GM23338 (cell line): ENCODE data around the gene MTCL1. TPM values are rescaled to one million over a fixed set of nuclear protein-coding genes. Genes with fewer than 3 reads are reported as not detected.
A peak's percentile ranks its signal among the peaks of the same experiment; 100 is the strongest.

Experiments used
- ATAC-seq: fragments of 200-7000 bp; cut with Tn5 transposase; 3 replicates; pipeline ENCODE4 v1.9.1; 2020
- DNase-seq: peaks from one replicate; pipeline ENCODE4 v3.0.0-alpha.2; 2015; ENCODE audit warnings: low spot score
- H2AFZ ChIP-seq: fragments of 200-600 bp; sonication (generic); 2 replicates; pipeline ENCODE4 v1.8.0; 2016; ENCODE audit warnings: antibody characterized with exemption, mild to moderate bottlenecking, moderate library complexity
- H3F3A ChIP-seq: fragments of 200-600 bp; sonication (generic); replicated peaks from 2 replicates; pipeline ENCODE4 v1.8.0; 2017; ENCODE audit warnings: antibody characterized with exemption, mixed run types, low read depth
- H3K27ac ChIP-seq: fragments of 200-600 bp; sonication (generic); 2 replicates; pipeline ENCODE4 v1.6.1; 2016; ENCODE audit warnings: low read depth
- H3K27me3 ChIP-seq: fragments of 200-600 bp; sonication (generic); 2 replicates; pipeline ENCODE4 v1.8.0; 2016; ENCODE audit warnings: mild to moderate bottlenecking, mixed run types, moderate library complexity; ENCODE audit not compliant: insufficient read depth
- H3K36me3 ChIP-seq: fragments of 200-600 bp; sonication (generic); 2 replicates; pipeline ENCODE4 v1.8.0; 2016; ENCODE audit warnings: mild to moderate bottlenecking; ENCODE audit not compliant: insufficient read depth
- H3K4me1 ChIP-seq: fragments of 200-600 bp; sonication (generic); 2 replicates; pipeline ENCODE4 v1.8.0; 2016; ENCODE audit warnings: mild to moderate bottlenecking, moderate library complexity; ENCODE audit not compliant: insufficient read depth
- H3K4me2 ChIP-seq: fragments of 200-600 bp; sonication (generic); 2 replicates; pipeline ENCODE4 v1.7.1; 2017; ENCODE audit warnings: mixed run types
- H3K4me3 ChIP-seq: fragments of 200-600 bp; sonication (generic); 2 replicates; pipeline ENCODE4 v1.6.1; 2016; ENCODE audit warnings: mixed run types
- H3K79me2 ChIP-seq: fragments of 200-600 bp; sonication (generic); replicated peaks from 2 replicates; pipeline ENCODE4 v1.8.0; 2017; ENCODE audit warnings: mild to moderate bottlenecking; ENCODE audit not compliant: insufficient read depth
- H3K9me2 ChIP-seq: fragments of 200-600 bp; sonication (generic); 2 replicates; pipeline ENCODE4 v1.8.0; 2017; ENCODE audit not compliant: insufficient read depth
- H4K20me1 ChIP-seq: fragments of 200-600 bp; sonication (generic); replicated peaks from 2 replicates; pipeline ENCODE4 v1.8.0; 2017; ENCODE audit warnings: mild to moderate bottlenecking; ENCODE audit not compliant: insufficient read depth
- H3K27ac Mint-ChIP-seq: 2 replicates; pipeline ENCODE4 v1.8.0; 2020; ENCODE audit warnings: inconsistent platforms, mild to moderate bottlenecking, moderate library complexity, mixed read lengths
- H3K27me3 Mint-ChIP-seq: 3 replicates; pipeline ENCODE4 v1.8.0; 2022; ENCODE audit warnings: low read depth, mild to moderate bottlenecking, moderate library complexity, mixed read lengths, inconsistent platforms; ENCODE audit not compliant: insufficient read depth, poor library complexity
- H3K36me3 Mint-ChIP-seq: 3 replicates; pipeline ENCODE4 v1.8.0; 2021; ENCODE audit warnings: low read depth, mild to moderate bottlenecking, inconsistent platforms, moderate library complexity, mixed read lengths
- H3K4me1 Mint-ChIP-seq: 3 replicates; pipeline ENCODE4 v1.8.0; 2020; ENCODE audit warnings: mild to moderate bottlenecking, inconsistent platforms, mixed read lengths
- H3K4me3 Mint-ChIP-seq: 3 replicates; pipeline ENCODE4 v1.8.0; 2021; ENCODE audit warnings: moderate library complexity, mild to moderate bottlenecking, inconsistent platforms, mixed read lengths
- H3K9me3 Mint-ChIP-seq: 3 replicates; pipeline ENCODE4 v1.8.0; 2020; ENCODE audit warnings: moderate library complexity, mild to moderate bottlenecking, inconsistent platforms, mixed read lengths
- EZH2 ChIP-seq: fragments of 200-600 bp; sonication (generic); IDR thresholded peaks from one replicate; pipeline ENCODE4 v1.8.0; 2017; ENCODE audit warnings: antibody characterized with exemption, mild to moderate bottlenecking, low read depth; ENCODE audit not compliant: unreplicated experiment
- EZH2phosphoT487 ChIP-seq: fragments of 200-600 bp; sonication (generic); IDR thresholded peaks from one replicate; pipeline ENCODE4 v1.8.1; 2018; ENCODE audit warnings: antibody characterized with exemption; ENCODE audit not compliant: unreplicated experiment
- JUNB ChIP-seq: IDR thresholded peaks from one replicate; pipeline ENCODE4 v1.6.1; 2016; ENCODE audit warnings: antibody characterized with exemption; ENCODE audit not compliant: unreplicated experiment
- POLR2AphosphoS5 ChIP-seq: IDR thresholded peaks from 2 replicates; pipeline ENCODE4 v1.6.1; 2016; ENCODE audit warnings: antibody characterized with exemption, low read depth
- STAT1 ChIP-seq: IDR thresholded peaks from one replicate; pipeline ENCODE4 v1.6.1; 2016; ENCODE audit warnings: antibody characterized with exemption; ENCODE audit not compliant: unreplicated experiment
- ZNF114 ChIP-seq: fragments of 250-450 bp; sonication (Bioruptor Pico); IDR thresholded peaks from 2 replicates; pipeline ENCODE4 v1.5.0; 2020; ENCODE audit warnings: mild to moderate bottlenecking, moderate library complexity
- polyA plus RNA-seq: library from polyadenylated mRNA; unstranded; fragments of >200 nt; fragmentation: Nextera tagmentation; extraction: Ambion mirVana; gene quantifications from 2 replicates; pipeline ENCODE4 v1.2.1, GENCODE V29; 2016
- total RNA-seq: library from RNA; depleted of rRNA; stranded (reverse); fragments of >200 nt; shearing (Covaris generic); gene quantifications from 2 replicates; pipeline ENCODE4 v1.2.3, GENCODE V29; 2014
- TF ChIP-seq, protein P1 (sequence below): IDR thresholded peaks from 2 replicates; pipeline ENCODE4 v1.6.1; 2016; ENCODE audit warnings: antibody characterized with exemption
- TF ChIP-seq, protein P2 (sequence below): fragments of 250-450 bp; sonication (Bioruptor Pico); IDR thresholded peaks from 2 replicates; pipeline ENCODE4 v1.5.0; 2020; ENCODE audit warnings: mild to moderate bottlenecking, moderate library complexity
- TF ChIP-seq, protein P3 (sequence below), 2 experiments: fragments of 200-600 bp in 1 of 2; sonication (generic) in 1 of 2; conservative IDR thresholded peaks; 2 replicates each; pipeline versions ENCODE4 v1.5.1 to v1.6.1; 2016 to 2017; ENCODE audit warnings: antibody characterized with exemption in 2 of 2, low read depth in 2 of 2, mild to moderate bottlenecking in 2 of 2, moderate library complexity in 1 of 2

MTCL1 gene
- total and polyA plus RNA-seq, 2 experiments from 2014 or later = 14.4 to 45.0 TPM

DNA sequence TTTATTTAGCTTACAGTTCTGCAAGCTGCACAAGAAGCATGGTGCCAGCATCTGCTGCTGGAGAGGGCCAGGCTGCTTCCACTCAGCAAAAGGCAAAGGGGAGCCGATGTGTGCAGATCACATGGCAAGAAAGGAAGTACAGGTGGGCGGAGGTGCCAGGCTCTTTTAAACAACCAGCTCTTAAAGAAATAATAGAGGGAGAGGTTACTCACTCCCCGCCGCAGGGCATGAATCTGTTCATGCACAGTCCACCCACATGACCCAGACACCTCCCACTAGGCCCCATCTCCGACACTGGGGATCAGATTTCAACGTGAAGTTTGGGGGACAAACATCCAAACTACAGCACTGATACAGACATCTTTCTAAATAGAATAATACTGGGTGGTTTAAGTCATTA lies 105.8 kb downstream of the MTCL1 start (continued):
- TF ChIP-seq, protein P1, sequence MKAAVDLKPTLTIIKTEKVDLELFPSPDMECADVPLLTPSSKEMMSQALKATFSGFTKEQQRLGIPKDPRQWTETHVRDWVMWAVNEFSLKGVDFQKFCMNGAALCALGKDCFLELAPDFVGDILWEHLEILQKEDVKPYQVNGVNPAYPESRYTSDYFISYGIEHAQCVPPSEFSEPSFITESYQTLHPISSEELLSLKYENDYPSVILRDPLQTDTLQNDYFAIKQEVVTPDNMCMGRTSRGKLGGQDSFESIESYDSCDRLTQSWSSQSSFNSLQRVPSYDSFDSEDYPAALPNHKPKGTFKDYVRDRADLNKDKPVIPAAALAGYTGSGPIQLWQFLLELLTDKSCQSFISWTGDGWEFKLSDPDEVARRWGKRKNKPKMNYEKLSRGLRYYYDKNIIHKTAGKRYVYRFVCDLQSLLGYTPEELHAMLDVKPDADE = no peak
- no peak for TF ChIP-seq ZNF114 (CRISPR knock-in tag)
- TF ChIP-seq EZH2phosphoT487 = no peak
- no peak for TF ChIP-seq EZH2

DNA sequence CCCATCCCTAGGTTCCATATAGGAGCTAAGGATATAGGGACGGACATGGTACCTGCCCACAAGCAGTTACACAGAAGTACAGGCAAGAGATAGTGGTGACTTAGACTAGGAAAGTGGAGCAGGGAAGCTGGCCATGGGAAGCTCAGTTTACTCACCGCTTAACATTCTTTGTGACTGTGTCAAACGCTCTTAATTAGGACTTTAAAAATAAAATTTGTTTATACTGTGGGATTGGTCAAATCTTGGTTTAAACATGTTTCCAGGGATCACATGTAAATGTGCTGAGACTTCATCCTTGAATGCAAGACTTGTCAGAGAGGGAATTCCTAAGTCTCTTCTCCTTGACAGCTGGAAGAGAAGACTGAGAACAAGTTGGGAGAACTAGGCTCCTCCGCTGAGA lies 107.3 kb downstream of the MTCL1 start:
- no peaks in the 10 kb centered on the region for H3K9me3 Mint-ChIP-seq
- Histone ChIP-seq H3K4me3 (no peak overlapping the region), H4K20me1 (peaks cover 5% of the 10 kb centered on the region; the same call in 1 of the 2 replicates), H3K27ac (no peak overlapping the region), H3F3A (no peaks in the 10 kb centered on the region), H3K9me2 (no peaks in the 10 kb centered on the region; the same call in 1 of the 2 replicates), H3K4me1 (no peaks in the 10 kb centered on the region; the same call in 1 of the 2 replicates), H3K27me3 (no peaks in the 10 kb centered on the region), H3K79me2 (no peaks in the 10 kb centered on the region), H2AFZ (no peak overlapping the region), H3K4me2 (no peak overlapping the region), H3K36me3 (peaks cover 13% of the 10 kb centered on the region; the same call in 1 of the 2 replicates)
- ATAC-seq (no peak), DNase-seq (no peak)
- no peak overlapping the region for H3K4me3 Mint-ChIP-seq
- H3K36me3 Mint-ChIP-seq = peaks cover 56% of the 10 kb centered on the region
- peaks cover 2% of the 10 kb centered on the region for H3K27me3 Mint-ChIP-seq
- peaks cover 3% of the 10 kb centered on the region; the same call in 1 of the 3 replicates for H3K4me1 Mint-ChIP-seq
- TF ChIP-seq JUNB = no peak
- no peak for TF ChIP-seq EZH2phosphoT487
- TF ChIP-seq STAT1 = no peak
- TF ChIP-seq ZNF114 (CRISPR knock-in tag) = no peak
- TF ChIP-seq, protein P1 = no peak
- TF ChIP-seq POLR2AphosphoS5 = no peak
- TF ChIP-seq, protein P2, sequence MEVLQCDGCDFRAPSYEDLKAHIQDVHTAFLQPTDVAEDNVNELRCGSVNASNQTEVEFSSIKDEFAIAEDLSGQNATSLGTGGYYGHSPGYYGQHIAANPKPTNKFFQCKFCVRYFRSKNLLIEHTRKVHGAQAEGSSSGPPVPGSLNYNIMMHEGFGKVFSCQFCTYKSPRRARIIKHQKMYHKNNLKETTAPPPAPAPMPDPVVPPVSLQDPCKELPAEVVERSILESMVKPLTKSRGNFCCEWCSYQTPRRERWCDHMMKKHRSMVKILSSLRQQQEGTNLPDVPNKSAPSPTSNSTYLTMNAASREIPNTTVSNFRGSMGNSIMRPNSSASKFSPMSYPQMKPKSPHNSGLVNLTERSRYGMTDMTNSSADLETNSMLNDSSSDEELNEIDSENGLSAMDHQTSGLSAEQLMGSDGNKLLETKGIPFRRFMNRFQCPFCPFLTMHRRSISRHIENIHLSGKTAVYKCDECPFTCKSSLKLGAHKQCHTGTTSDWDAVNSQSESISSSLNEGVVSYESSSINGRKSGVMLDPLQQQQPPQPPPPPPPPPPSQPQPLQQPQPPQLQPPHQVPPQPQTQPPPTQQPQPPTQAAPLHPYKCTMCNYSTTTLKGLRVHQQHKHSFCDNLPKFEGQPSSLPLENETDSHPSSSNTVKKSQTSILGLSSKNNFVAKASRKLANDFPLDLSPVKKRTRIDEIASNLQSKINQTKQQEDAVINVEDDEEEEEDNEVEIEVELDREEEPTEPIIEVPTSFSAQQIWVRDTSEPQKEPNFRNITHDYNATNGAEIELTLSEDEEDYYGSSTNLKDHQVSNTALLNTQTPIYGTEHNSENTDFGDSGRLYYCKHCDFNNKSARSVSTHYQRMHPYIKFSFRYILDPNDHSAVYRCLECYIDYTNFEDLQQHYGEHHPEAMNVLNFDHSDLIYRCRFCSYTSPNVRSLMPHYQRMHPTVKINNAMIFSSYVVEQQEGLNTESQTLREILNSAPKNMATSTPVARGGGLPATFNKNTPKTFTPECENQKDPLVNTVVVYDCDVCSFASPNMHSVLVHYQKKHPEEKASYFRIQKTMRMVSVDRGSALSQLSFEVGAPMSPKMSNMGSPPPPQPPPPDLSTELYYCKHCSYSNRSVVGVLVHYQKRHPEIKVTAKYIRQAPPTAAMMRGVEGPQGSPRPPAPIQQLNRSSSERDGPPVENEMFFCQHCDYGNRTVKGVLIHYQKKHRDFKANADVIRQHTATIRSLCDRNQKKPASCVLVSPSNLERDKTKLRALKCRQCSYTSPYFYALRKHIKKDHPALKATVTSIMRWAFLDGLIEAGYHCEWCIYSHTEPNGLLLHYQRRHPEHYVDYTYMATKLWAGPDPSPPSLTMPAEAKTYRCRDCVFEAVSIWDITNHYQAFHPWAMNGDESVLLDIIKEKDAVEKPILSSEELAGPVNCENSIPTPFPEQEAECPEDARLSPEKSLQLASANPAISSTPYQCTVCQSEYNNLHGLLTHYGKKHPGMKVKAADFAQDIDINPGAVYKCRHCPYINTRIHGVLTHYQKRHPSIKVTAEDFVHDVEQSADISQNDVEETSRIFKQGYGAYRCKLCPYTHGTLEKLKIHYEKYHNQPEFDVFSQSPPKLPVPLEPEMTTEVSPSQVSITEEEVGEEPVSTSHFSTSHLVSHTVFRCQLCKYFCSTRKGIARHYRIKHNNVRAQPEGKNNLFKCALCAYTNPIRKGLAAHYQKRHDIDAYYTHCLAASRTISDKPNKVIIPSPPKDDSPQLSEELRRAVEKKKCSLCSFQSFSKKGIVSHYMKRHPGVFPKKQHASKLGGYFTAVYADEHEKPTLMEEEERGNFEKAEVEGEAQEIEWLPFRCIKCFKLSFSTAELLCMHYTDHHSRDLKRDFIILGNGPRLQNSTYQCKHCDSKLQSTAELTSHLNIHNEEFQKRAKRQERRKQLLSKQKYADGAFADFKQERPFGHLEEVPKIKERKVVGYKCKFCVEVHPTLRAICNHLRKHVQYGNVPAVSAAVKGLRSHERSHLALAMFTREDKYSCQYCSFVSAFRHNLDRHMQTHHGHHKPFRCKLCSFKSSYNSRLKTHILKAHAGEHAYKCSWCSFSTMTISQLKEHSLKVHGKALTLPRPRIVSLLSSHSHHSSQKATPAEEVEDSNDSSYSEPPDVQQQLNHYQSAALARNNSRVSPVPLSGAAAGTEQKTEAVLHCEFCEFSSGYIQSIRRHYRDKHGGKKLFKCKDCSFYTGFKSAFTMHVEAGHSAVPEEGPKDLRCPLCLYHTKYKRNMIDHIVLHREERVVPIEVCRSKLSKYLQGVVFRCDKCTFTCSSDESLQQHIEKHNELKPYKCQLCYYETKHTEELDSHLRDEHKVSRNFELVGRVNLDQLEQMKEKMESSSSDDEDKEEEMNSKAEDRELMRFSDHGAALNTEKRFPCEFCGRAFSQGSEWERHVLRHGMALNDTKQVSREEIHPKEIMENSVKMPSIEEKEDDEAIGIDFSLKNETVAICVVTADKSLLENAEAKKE (CRISPR knock-in tag) = no peak
- TF ChIP-seq, protein P3, sequence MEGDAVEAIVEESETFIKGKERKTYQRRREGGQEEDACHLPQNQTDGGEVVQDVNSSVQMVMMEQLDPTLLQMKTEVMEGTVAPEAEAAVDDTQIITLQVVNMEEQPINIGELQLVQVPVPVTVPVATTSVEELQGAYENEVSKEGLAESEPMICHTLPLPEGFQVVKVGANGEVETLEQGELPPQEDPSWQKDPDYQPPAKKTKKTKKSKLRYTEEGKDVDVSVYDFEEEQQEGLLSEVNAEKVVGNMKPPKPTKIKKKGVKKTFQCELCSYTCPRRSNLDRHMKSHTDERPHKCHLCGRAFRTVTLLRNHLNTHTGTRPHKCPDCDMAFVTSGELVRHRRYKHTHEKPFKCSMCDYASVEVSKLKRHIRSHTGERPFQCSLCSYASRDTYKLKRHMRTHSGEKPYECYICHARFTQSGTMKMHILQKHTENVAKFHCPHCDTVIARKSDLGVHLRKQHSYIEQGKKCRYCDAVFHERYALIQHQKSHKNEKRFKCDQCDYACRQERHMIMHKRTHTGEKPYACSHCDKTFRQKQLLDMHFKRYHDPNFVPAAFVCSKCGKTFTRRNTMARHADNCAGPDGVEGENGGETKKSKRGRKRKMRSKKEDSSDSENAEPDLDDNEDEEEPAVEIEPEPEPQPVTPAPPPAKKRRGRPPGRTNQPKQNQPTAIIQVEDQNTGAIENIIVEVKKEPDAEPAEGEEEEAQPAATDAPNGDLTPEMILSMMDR (conservative IDR thresholded peaks at IDR 0.05; ENCODE audit: low read depth in 2 of 2) = no peak
- H3K27ac Mint-ChIP-seq = peak overlapping the region; percentile 2; the same call in 1 of the 2 replicates
